T-helper 1 cell treated with Interleukin-12 subunit alpha and Interleukin-12 subunit beta and Interleukin-4 antibody, amounts not matched to agents 30 ng/mL and 1 ng/mL, for 36 hours (primary cell): ENCODE results near the gene PPP1R12B. TPM values are rescaled to one million over a fixed set of nuclear protein-coding genes. Genes with fewer than 3 reads are reported as not detected.
"Not testable (repeated sequence)": the region's sequence is repeated elsewhere in the genome, so short reads cannot be mapped to it uniquely, and the experiment has no call there.

ENCODE experiments used
- intact Hi-C: fragments of 100-400 bp; cut with micrococcal nuclease; formaldehyde crosslinking; loops from one replicate; pipeline ENCODE4 v1.15.1; 2024
- total RNA-seq: library from RNA; stranded (reverse); gene quantifications from 2 replicates; pipeline ENCODE4 v1.2.3, GENCODE V29; 2022

PPP1R12B gene
- total RNA-seq, 1 donor from 2014 or later = 24.7 TPM

DNA sequence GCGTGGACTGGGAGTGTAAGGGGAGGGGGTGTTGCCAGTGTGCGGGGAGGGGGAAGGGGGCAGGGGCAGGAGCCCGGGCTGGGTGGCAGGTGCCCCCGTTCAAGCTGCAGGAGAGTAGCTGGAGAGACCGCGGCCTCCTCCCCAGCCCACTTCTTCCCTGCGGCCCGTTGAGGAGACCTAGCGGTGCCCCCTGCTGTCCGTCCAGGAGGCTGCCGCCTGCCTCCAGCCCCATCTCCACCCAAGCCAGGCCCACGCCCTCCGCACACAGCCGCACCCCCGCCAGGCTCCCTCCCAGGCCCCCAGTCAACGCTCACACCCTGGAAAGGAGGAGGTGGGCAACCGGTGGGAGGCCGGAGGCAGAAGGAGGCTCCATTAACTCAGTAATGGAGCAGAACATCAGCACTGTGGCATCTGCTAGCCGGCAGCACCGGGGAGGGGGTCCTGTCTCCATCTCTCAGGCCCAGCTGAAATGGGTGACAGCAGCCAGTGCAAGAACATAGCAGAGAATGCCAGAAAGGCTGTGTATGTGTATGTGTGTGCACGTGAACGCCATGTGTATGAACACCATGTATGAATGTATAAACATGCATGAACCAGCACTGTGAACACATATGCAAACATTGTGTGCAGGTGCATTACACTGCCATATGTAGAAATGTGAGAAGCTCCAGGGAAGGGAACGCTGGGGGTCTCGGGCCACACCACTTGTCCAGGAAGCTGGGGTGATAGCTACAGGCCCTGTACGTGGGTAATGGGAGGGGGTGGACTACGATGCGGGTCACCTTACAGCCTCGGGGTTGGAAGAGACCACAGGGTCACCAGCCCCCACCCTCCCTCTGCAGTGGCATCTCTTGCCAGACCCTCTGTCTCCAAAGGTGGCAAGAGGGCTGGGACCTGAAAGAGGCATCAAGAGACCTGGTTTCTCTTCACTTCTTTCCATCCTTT is 277.2 kb downstream of the PPP1R12B start:
- intact Hi-C loops = loop anchor here (1.0 to 10.0 kb wide), 3 partner anchors 124 to 382 kb away; partner anchors contain the start of gene TMEM183A

DNA sequence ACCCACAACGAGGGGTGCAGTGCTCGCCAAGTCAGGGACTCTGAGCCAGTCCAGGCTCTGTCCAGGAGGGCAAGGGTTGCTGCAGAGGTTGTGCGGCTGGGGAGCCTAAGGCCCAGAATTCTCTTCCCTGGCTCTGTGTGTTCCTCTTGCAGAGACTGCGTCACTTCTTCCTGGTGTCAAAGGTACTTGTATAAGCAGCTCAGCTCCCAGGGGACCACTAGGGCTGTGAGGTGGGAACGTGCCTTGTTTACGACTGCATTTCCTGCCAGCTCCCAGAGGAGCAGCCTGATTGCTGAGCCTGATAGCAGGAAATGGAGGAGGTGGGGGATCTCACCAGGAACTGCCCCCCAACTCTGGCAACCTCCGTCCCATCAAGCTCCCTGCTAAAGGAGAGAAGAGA is 278.5 kb downstream of the PPP1R12B start:
- intact Hi-C loops = loop anchor here (5.0 to 10.0 kb wide), 2 partner anchors 142 to 380 kb away; partner anchors contain the start of gene TMEM183A

DNA sequence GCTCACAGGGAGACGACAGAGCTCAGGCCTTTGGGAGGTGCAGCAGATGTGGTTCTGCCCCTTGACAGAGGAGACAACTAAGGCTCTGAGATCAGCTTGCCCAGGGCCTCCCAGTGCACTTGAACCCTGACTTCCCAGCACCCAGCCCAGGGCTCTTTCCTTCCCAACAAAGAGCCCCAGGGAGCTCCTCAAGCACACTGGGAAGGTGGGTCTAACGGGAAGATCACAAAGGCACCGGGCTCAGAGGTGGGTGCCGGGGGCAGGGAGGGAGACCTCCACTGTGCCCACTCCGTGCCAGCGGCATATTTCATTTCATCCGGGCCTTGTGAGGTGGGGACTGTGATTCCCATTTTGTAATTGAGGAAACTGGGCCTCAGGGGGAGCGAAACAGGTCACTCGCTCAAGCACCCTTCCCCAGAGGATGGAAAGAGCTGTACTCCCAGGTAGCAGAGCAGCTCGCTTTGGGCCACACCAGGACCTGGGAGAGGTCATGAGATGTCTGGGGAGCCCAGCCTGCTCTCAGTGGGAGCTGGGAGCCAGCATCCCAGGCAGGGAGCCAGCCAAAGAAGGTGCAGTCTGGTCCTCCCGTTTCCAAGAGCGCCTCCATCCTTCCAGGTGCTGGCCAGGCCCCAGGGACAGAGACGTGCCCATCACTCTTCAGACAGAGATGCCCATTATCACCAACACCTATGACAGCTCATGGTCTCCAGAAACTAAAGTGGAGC is 279.5 kb downstream of the PPP1R12B start:
- intact Hi-C loops = loop anchor here (2.0 to 10.0 kb wide), 3 partner anchors 143 to 379 kb away; partner anchors contain the start of gene TMEM183A

DNA sequence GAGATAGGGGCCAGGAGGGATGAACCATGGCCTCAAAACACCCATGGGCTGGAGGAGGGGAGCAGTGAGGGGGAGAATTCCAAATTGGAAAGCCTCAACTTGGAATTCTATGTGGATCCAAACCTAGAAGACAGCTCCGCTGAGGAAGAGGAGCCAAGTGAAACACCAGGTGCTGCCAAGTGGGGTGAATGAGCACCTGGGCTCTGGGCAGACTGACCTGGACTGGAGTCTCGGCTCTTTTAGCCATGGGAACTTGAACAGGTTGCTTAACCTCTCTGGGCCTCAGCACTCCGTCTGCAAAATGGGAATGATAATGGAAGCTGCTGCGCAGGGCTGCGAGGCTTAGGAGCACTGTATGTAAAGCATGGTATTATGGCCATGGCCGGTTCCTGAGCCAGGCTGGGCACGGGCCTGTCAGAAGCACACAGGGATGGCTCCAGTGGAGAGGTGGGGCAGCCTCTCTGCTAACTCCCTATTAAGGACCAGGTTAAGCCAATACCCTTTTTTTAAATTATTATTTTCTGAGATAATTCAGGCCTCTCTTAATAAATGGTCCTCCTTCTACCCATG is 280.2 kb downstream of the PPP1R12B start:
- intact Hi-C loops = loop anchor here (2.0 to 10.0 kb wide), 3 partner anchors 144 to 379 kb away; partner anchors contain the start of gene TMEM183A

DNA sequence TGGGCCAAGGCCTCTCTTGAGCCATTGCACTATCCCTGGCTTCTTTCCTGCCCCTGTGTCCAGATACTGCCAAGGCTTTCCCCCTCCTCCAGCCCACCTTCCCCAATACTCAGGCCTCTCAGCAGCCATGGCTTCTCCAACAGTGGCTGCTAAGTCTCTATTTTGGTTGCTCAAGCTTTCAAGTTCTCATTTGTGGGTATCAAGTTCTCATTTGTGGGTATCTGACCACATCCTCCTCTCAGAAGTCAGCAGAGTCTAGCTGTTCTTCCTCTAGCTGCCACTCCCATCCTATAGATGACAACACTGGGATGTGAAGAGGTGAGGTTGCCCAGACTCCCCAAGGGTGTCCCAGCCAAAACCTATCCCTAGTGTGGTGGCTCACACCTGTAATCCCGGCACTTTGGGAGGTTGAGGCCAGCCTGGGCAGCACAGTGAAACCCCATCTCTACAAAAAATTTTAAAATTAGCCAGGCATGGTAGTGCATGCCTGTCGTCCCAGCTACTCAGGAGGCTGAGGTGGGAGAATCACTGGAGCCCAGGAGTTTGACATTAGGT is 280.8 kb downstream of the PPP1R12B start:
- intact Hi-C loops = loop anchor here (2.0 to 10.0 kb wide), 3 partner anchors 145 to 378 kb away; partner anchors contain the start of gene TMEM183A

DNA sequence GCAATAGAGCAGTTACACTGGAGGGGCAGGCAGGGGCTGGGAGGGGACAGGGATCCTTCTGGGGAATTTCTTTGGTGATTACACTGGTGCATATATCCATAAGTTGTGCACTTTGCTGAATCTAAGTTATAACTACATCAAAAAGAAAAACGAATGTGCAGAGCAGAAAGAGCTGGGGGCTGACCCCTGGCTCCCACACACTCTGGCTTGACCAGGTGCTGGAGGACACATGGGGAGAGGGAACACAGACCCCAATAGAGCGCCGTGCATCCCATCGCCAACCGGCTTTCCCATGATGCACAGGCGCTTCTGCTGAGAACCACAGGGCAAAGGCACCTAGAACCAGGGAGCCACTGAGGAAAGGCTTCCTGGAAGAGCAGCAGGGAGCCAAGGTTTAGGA is 281.6 kb downstream of the PPP1R12B start:
- intact Hi-C loops = not testable (repeated sequence)

DNA sequence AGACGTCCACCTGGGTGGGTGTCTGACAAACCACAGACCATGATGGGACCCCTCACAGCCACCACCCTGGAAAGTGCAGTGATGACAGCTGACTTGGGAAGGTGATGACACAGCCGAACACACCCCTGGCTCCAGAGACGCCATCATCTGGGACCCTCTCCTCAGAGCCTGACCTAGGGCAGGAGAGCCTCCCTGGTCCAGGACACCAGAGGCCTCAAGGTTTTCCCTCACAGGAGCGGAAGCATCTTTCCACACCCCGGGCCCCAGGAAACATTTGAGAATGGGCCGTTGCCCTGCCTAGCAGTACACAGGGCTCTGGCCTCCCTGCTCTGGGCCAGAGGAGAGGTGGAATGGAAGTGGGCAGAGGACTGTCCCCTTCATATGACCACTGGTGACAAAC is 282.0 kb downstream of the PPP1R12B start:
- intact Hi-C loops = no loop called here

- intact Hi-C loops = no loop called here
Measured at GRCh38 chr1:202631076-202631923, 282.8 kb downstream of the PPP1R12B start.

GRCh38 chr1:202632241-202632640 is 283.7 kb downstream of the PPP1R12B start:
- intact Hi-C loops = no loop called here

- intact Hi-C loops = not testable (repeated sequence)
Measured at GRCh38 chr1:202636171-202636570, 287.7 kb downstream of the PPP1R12B start.

DNA sequence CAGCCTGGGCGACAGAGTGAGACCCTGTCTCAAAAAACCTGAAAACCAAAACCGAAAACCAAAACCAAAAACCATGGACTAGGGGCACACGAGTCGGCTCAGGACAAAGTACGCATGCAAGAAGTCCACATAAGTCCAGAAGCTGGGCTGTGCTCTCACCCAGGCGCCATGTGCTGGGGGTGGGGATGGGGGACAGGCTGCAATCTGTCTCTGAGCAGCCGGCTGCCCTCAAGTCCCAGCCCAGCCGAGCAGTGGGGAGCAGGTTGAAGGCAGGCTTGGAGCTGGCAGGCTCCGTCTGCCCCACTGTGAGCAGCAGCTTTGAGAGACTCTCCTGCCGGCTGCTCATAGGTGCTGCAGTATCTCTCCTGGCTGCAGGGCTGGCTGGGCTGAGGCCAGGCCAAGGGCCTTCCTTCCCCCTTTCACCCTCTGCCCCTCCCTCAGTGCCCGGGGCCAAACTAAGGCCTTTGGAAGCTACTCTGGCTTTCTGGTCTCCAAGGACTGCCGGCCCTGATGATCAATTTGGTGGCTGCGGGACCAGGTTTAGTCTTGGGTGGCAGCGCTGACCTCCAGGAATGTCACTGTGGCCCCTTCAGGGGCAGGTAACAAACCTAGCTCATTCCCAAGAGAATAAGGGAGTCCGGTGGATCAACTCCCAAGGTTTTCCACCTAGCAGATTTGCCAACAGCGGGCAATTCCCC is 289.0 kb downstream of the PPP1R12B start:
- intact Hi-C loops = not testable (repeated sequence)

- intact Hi-C loops = no loop called here
Measured at GRCh38 chr1:202638019-202638700, 289.7 kb downstream of the PPP1R12B start.

- intact Hi-C loops = not testable (repeated sequence)
Measured at GRCh38 chr1:202638701-202639305, 290.3 kb downstream of the PPP1R12B start.

GRCh38 chr1:202639500-202639899 is 291.0 kb downstream of the PPP1R12B start:
- intact Hi-C loops = no loop called here

- intact Hi-C loops = no loop called here
Measured at GRCh38 chr1:202642212-202642611, 293.7 kb downstream of the PPP1R12B start.
